Fibroblast of the aortic adventitia (primary cell): ENCODE data around the gene PACRGL. TPM values are rescaled to one million over a fixed set of nuclear protein-coding genes. Genes with fewer than 3 reads are reported as not detected.

Experiments used
- DNase-seq: peaks from one replicate; pipeline ENCODE4 v3.0.0-alpha.2; 2010; ENCODE audit warnings: low read depth
- H3K4me3 ChIP-seq: 2 replicates; pipeline ENCODE4 v1.5.1; 2011; ENCODE audit warnings: low read depth, mild to moderate bottlenecking, control low read depth, low read length, moderate library complexity
- CTCF ChIP-seq: IDR thresholded peaks from 2 replicates; pipeline ENCODE4 v1.5.1; 2011; ENCODE audit warnings: mild to moderate bottlenecking, low read length, control low read depth, inconsistent platforms; ENCODE audit not compliant: insufficient read depth
- total RNA-seq: library from RNA; depleted of rRNA; stranded (reverse); fragments of >200 nt; gene quantifications from 2 replicates; pipeline ENCODE4 v1.2.3, GENCODE V29; 2012; ENCODE audit warnings: low replicate concordance

Gene PACRGL
- total RNA-seq, 1 donor, result 29.6 TPM

DNA sequence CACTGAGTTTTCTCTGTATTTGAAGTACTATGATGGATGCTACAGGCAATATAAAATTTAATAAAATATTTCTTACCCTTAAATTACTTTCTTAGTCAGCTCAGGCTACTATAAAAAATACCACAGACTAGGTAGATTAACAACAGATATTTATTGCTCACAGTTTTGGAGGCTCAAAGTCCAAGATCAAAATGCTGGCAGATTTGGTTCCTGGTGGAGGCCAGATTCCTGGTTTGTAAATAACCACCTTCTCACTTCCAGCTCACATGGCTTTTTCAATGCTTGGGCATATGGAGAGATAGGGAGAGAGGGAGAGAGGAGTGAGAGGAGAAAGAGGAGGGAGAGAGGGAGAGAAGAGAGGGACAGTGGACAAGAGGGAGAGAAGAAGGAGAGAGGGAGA lies 24.5 kb upstream of the PACRGL start:
- H3K4me3 ChIP-seq, result no peak overlapping the region
- TF ChIP-seq CTCF, result no peak
- DNase-seq, result no peak

- no peak for DNase-seq
- TF ChIP-seq CTCF, result no peak
- H3K4me3 ChIP-seq, result no peak overlapping the region
These were observed 23.6 kb upstream of the PACRGL start for GRCh38 chr4:20676501-20677197.

- TF ChIP-seq CTCF, result no peak
- no peak overlapping the region for H3K4me3 ChIP-seq
- DNase-seq, result no peak
These were observed 21.9 kb upstream of the PACRGL start for GRCh38 chr4:20678400-20678799.

GRCh38 chr4:20679951-20680350 lies 20.3 kb upstream of the PACRGL start:
- DNase-seq, result no peak
- no peak for TF ChIP-seq CTCF

GRCh38 chr4:20680736-20681135 lies 19.5 kb upstream of the PACRGL start:
- no peak for TF ChIP-seq CTCF
- no peak overlapping the region for H3K4me3 ChIP-seq
- no peak for DNase-seq

More at GRCh38 chr4:20679951-20680350, 20.3 kb upstream of the PACRGL start:
- no peak overlapping the region for H3K4me3 ChIP-seq

GRCh38 chr4:20681271-20681670 lies 19.0 kb upstream of the PACRGL start:
- H3K4me3 ChIP-seq, result no peak overlapping the region
- no peak for DNase-seq
- TF ChIP-seq CTCF, result no peak

- TF ChIP-seq CTCF, result no peak
- no peak overlapping the region for H3K4me3 ChIP-seq
- DNase-seq, result no peak
These were observed 17.4 kb upstream of the PACRGL start for GRCh38 chr4:20682853-20683252.
